Activated gamma-delta T cell treated with anti-CD3 and anti-CD28 coated beads, Interleukin-2, amount 50 U/mL, for 16 hours (primary cell): ENCODE data around the gene CCNY.

ENCODE experiments used
- DNase-seq: peaks from one replicate; pipeline ENCODE4 v3.0.0-alpha.2; 2020; ENCODE audit warnings: low read depth

The CCNY gene

DNA sequence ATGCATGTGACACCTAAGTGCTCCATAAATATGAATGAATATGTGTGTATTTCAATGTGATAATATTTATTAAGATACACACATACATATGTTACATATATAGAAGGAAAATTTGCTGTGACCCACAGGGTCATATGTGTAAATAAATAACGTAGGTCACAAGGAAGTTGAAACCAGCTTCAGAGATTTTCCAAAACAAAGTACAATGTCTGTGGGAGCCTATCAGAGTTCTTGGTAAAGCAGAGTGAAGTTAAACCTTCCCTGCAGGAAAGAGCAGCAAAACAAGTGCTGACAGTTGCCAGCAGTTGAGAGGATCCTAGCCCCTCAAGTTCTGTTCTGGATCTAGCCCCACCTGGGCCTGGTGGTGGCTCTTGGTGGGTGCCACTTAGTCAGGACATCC is 91.2 kb downstream of the CCNY start:
- DNase-seq, result no peak

DNA sequence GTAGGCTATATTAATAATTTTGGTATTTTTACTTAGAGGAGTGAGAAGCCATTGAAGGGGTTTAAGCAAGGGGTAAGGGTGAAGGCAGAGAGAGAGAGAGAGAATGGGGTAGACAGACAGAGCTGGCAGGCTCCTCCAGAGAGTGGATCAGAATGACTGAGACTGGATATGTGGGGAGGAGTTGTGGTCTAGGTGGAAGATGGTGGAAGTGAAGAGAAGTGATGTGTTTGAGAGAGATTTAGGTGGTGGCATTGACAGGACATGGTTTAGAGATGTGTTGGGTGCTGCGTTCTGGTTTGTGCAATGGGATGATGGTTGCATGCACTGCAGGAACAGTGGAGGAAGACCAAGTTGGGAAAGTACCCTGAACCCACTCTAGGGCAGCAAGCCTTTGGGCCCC is 92.2 kb downstream of the CCNY start:
- no peak for DNase-seq

DNA sequence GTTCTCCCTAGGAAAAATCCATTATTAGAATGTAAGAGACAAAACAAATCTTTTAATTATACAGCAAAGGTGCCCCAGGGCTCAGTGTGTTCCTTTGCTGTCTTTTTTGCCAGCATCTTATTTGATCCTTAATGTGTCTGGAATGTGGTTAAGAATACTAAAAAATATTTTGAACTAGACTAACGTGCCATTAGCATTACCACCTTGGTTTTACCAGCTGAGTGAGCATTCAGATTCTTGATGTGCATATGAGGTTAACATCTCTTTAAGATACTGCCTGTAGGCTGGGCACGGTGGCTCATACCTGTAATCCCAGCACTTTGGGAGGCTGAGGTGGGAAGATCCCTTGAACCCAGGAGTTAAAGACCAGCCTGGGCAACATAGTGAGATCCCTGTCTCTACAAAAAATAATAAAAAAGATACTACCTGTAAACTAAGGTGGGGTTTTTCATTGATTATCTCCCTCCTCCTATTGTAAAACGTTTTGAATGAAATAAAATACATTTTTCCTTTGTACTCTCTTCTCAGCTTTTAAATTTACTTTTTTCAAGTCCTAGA is 96.6 kb downstream of the CCNY start:
- DNase-seq, result no peak

DNA sequence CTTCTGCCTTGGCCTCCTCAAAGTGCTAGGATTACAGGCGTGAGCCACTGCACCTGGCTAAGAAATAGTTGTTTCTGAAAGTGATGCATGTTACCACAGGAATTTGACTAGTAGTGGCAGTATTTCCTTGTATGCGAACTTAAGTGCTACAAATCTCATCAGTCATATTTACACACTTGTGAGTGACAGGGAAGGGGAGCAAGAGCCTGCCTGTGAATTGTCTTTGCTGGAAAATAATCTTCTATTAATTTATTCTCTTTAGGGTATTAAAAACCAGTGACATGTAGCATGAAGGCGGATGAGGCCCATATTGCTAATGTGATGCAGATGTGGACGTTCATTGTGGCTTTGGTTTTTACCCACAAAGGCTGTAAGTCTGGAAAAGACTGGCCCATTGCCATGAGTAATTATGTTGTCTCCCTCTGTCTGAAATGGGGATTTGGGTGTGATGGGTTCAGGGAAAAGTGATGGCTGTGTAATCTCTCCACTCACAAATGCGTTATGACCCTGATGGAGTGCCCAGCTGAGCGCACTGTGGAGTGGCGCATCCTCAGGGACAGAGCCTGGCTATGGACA is 97.6 kb downstream of the CCNY start:
- DNase-seq, result no peak

DNA sequence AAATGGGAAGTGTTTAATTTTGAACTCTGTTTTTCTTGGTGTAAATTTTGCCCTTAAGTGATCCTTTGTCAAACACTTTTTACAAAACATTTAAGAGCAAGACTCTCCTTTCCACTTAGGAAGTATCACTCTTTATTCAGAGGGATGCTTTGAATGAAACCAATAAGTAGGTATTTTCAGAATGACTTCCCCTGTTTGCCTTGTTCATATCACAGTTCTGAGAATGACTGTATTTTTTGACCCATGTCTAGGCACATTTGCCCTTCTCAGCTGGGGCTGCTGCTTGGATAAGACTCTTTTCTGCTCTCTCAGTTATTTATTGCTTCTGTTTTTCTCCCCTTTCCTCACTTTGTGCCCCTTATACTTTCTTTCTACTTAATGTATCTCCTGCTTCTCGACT is 98.2 kb downstream of the CCNY start:
- DNase-seq, result no peak

DNA sequence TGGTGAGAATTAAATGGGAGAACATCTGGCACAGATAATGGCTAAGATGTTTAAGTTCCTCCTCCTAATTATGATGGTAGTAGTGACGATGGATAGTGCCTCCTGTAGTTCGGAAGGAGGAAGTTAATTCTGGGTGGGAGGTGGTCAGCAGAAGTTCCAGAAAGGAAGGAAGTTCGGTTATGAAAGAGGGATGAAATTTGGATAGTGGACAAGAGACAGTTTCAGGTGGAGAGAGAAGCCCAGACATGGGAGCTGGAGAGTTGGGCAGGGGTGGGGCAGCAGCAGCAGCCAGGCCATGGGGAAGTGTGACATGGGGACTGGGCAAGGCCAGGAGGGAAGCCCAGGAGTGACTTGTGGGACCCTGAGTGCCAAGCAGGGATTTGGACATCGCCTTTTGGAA is 99.5 kb downstream of the CCNY start:
- DNase-seq, result no peak

DNA sequence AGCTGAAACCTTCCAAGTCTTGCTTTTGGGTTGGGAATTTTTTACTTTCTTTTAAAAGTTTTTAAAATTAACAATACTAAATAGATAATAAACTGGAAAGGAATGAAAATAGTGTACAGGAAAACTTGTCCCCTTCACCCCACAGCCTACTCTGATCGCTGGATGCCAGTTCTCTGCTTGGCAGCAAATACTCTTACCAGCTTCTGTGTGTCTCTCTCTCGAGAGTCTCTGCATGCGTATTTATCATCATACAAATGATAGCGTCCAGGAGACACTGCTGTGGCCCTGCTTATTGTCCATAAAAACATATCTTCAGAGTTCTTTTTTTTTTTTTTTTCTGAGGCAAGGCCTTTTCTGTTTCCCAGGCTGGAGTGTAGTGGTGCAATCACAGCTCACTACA is 101.5 kb downstream of the CCNY start:
- DNase-seq, result no peak

DNA sequence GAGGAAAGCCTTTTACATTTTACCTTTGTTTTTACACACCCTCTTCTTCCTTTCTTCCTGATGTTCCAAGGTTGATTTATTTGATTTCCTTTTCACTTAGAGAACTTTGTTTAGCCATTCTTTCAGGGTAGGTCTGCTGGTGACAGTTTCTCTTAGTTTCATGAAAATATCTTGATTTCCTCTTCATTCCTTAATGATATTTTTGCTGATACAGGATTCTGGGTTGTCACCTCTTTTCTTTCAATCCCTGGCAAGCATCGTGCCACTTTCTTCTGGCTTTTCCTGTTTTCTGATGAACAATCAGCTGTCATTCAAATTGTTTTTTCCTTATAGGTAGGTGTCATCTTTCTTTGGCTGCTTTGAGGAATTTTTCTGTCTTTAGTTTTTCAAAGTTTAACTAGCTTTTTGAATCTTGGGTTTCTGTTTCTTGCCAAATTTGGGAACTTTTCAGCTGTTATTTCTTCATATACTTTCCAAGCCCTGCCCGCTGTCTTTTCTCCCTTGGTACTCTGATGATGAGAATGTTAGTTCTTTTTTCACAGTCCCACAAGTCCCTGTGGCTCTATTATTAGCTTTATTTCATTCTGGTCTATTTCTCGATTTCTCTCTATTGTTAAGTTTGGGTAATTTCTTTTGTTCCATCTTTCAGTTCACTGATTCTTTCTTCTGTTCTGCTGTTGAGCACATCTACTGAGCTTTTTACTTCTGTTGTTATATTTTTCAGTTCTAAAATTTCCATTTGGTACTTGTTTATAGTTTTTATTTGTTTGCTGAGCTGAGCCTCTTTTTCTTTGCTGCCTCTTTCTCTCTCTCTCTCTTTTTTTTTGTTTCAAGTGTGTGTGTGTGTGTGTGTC is 102.6 kb downstream of the CCNY start:
- no peak for DNase-seq

DNA sequence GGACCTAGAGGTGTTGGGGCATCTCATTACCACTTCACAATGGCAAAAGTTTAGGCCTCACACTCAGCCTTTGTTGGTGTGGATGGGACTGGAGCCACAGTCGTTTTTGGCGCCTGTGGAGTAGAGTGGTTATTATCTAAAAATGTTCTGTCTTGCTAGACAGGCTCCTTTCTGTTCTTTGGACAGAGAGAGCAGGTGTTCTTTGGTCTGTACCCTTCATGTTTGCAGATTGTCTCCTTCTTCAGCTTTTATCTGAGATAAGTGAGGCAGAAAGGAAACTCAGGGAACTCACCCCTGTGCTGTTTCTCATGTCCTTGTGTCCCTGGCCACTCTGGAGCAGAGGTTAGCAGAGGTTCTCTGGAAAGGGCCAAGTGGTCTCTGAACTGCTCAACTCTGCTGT is 103.7 kb downstream of the CCNY start:
- DNase-seq, result no peak

DNA sequence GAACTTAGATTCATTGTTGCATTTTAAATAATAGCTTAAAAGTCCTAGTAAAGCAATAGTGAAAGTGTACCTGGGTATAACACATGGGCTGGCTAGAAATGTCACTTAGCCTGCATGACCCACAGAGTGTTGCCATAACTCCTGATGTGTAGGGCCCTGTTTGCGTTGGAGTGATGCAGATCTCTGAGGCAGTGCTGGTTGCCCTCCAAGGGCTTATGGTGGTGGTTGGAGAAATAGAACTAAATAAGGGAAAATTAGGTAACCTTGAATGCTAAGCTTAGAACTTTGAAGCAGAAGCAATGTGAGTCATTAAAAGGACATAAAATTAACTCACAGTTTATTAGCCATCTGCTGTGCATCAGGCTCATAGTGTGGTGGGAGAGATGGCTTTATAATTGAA is 105.7 kb downstream of the CCNY start:
- DNase-seq, result no peak

DNA sequence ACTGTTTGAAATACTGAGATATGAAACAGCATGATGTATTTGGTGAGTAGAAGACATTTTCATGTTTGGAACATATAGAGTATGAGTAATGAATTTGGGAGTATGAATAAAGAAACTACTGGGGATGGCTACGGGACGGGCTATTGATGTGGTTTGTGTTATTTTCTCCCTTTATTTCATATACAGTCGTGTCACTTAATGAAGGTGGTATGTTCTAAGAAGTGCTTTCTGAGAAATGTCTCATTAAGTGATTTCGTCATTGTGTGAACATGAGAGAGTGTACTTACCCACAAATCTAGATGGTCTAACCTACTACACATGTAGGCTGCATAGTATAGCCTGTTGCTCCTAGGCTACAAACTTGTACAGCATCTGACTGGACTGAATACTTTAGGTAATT is 106.3 kb downstream of the CCNY start:
- no peak for DNase-seq

DNA sequence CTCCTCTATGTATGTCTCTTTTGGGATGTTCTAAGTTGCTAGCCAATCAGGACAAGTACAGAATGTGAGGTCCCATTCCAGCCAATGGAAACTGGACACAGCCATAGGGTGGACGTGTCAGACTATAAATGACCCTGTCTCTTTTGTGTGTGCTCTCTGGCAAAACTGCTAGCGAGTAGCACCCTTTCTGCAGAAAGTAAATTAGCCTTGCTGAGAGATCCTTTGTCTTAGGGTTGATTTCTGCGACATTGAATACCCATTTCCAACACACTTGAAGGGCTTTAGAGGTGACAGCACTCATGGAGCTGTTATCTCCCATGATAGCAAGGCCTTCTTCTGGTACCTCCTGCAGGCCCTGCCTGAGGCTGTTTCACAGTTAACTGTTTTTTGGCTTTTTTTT is 107.5 kb downstream of the CCNY start:
- DNase-seq, result no peak

DNA sequence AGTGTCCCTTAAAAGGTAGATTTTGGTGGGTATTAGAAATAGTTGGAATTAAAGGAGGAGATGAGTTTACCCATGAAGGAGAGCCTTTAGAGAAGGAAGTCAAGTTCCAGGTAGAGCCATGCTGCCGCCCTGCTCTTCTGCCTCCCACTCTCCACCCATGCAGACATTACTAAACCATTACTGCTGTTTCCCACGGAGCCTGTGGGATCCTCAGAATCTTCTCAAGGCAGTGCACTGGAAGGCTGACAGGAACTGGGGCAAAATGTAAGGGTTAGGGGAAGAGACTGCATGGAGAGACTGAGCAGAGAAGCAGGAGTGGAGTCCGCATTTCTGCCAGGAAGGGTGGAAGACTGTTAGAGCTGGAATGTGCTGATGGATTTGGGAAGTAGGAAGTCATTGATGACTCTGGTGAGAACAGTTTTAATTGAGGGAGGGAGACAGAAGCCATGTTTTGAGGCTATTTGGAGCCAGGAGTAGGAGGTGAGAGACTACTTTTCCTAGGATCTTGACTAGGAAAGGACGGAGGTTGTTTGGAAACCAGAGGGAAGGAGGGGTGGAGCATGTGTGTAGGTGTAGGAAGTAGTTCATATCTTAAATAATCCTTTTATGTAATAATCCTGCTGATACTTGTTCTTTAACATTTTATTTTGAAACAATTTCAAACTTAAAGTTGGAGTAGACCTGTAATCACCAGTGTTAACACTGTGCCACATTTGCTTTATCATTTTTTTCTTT is 109.0 kb downstream of the CCNY start:
- DNase-seq, result no peak

DNA sequence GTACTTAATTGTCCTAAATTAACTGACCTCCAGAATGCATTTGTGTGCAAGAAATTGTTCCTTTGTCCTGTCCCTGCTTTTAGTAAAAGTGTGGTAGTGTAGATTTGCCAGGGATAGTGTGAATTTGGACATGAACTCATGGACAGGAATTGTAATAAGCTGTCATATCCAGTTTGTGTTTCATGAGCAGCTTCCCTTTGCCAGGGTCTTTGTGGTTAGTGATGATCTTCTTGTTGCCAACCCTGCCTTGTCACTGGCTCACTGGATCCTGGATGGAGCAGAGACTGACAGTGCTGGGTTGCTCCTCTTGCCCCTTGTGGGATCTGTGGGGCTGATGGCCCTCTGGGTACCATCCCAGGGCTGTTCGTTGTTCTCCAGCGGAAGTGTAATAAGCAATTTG is 110.1 kb downstream of the CCNY start:
- DNase-seq, result no peak

DNA sequence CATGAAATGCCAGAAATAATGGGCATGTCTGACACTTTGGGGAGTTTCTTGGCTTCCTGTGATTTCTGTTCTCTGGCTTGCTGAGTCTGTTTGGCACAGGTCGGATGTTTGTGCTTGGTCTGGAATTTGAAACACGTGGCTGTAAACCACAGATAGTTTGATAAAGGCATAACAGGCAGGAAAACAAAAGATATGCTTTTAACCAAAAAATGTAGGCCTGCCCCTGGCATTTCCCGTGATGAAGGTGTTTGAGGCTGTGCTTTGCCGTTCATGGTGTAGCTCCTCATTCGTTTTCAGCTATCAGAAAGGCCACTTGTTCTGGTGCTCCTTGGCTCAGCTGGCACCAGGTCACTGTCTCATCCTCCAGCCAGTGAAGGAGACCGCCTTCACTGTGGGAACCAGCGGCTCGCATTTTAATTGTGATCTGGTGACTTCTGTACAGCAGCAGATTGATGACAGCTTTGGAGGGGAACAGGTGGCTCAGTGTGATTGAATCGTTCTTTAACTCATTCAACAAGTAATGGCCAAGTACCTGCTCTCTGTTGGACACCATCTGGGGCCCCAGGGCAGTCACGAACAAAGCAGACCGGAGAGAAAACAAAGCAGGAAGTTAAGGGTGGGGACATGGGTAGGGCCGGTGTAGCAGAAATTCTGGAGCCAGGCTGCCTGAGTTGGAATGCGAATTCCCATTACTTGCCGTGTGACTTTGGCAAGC is 111.5 kb downstream of the CCNY start:
- DNase-seq, result no peak

DNA sequence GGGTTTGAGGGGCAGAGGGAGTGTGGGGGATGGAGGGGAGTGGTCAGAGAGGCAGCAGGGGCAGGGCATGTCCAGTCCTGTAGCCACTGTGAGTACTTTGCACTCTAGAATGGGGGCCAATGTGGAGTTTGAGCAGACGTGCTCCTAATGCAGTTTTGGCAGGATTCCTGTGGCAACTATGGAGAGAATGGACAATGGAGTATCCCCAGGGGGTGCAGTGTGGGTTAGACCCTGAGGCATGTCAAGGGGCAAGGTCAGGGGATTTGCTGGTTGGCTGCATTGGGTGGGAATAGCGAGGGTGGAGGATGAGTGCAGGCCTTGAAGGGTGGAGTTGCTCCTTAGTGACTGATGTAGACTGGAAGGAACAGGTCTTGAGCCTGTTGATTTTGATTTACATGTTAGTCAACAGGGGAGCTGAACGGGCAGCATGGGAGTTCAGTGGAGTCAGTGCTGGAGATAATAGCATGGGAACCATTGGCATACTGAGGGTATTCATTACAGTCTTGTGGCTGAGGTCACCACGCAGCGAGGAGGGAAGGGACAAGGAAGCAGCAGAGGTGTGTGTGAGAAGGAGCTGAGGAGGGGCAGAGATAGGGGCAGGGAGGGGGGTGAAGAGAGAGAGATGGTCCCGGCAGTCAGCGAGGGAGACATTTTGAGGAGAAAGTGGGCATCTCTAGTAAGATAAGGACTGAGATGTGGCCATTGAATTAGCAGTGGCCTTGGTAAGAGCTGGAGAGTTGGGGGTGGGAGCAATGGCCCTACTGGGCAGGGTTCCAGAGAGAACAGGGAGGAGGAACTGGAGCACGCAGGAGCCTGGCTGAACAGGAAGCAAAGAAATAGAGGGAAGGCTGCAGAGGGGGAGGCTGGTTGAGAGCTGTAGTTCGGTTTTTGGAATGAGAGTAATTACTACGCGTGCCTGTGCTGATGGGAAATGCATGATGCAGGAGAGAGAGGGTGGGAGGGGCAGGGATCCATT is 112.7 kb downstream of the CCNY start:
- DNase-seq, result no peak

DNA sequence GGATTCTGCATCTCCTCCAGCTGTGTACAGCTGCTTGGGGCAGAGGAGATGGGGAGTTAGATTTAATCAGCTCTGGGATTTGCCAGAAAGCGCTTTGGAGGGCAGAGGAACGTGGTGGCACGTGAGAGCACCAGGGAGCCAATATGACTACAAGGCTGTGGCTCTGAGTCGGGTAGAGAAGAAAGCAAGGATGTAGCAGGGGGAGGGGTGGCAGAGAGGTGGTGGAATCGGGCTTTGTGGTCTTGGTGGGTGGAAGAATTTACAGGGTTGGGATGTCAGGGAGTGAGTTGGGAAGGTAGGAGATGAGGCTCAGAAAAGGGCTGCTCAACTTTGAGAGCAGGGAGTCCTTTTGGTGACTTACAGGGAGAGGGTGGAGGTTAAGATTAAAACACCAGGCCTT is 113.6 kb downstream of the CCNY start:
- DNase-seq, result no peak

DNA sequence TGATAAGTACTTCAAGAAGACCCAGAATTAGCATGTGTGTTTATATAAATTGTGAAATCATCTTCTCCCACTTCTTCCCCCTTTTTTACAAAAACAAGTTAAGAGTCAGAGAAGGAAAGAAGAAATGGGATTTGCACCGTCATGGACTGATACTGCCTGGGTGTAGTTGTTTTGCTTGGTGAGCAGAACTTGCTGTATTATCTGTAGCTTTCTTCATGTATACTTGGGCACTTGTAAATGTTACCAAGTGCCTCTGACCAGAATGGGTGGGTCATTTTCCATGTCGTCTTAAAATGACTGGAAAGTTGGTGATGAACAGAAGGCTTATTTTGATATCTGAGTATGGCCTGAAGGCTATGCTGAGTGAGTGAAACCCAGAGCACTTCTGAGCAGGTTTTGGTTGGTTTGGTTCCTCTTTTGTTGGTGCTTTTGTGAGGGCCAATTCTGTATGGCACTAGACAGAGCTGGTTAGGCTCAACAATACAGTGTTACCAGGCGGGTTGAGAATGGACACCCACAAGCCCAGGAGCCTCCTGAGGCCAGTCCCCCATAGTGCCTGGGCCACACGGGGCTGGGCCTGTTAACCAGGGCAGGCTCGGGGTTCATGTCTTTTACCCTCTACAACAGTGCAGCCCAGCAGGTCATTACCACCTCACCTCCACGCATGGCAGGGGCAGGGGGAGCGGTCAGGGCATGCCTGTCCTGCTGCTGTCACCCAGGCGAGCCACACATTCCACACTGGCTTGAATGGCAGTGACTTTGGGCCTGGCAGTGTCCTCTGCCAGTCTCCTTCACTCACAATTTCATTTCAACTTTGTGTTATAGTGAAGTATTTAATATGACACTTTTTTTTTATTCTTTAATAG is 115.1 kb downstream of the CCNY start:
- no peak for DNase-seq

DNA sequence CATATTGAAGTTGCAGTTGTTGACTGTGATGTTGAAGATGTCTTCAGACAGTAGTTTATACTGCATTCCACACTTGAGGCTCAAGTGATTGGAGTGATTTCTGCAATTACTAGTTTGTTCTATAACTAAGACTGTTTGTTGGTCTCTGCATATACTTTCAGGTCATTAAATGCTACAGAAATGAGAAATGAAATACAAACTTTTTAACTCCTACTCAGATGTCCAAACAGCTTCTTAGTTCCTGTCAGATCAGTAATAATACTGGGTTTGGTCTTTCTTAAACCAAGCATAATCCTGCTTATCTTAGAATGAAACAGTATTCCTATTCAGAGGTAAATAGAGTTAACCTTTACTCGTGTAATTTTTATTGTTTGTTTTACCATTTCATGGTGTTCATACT is 115.9 kb downstream of the CCNY start:
- DNase-seq, result no peak

DNA sequence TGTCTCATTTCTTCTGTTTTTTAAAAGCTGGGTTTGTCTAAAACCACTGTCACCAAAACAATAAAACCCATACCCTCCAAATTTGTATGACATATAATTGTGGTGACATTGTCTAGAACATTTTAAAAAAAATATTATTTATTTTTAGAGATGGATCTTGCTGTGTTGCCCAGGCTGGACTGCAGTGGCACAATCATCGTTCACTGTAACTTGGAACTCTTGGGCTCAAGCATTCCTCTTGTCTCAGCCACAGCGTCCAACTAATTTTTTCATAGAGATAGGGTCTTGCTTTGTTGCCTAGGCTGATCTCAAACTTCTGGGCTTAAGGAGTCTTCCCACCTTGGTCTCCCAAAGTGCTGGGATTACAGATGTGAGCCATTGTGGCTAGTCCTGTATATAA is 116.5 kb downstream of the CCNY start:
- DNase-seq, result no peak
